Activated naive CD4-positive, alpha-beta T cell (primary cell): Measurements from ENCODE around the gene AMBRA1.

Source experiments
- DNase-seq, 4 experiments: peaks; one replicate each; lab custom pipeline; 2025; lab: John Stamatoyannopoulos, UW

AMBRA1 gene

DNA sequence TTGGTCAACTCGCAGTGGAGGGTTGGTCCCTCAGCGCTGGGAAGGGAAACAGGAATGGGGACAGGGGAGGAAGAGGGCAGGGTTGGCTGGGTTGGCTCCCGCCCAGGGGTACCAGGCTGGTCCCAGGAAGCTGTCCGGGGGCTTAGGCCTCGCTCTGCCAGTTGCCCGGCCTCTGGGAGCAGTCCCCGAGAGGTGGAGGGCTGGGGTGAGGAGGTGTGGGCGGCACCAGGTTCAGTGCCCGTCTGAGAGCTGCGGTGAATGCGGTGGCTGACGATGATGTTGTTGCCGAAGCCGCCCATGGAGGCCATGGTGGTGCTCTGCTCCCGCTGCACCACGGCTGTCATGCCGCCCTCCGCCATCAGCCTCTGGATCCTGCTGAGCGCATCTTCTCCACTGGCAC, 196.3 kb downstream of the AMBRA1 start:
- DNase-seq: no peak

DNA sequence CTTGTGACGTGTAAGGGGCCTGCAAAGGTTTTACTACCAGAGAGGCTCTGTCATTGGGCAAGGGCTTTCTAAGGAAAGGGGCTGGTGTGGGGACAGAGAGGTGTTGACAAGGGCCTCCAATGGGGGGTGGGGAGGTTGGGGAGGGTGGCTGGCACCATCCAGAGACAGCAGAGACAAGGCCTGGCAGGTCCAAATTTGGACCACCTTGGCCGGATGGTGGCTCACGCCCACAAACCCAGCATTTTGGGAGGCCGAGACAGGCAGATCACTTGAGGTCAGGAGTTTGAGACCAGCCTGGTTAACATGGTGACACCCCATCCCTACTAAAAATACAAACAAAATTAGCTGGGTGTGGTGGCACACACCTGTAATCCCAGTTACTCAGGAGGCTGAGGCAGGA, 200.1 kb downstream of the AMBRA1 start:
- no peak for DNase-seq

DNA sequence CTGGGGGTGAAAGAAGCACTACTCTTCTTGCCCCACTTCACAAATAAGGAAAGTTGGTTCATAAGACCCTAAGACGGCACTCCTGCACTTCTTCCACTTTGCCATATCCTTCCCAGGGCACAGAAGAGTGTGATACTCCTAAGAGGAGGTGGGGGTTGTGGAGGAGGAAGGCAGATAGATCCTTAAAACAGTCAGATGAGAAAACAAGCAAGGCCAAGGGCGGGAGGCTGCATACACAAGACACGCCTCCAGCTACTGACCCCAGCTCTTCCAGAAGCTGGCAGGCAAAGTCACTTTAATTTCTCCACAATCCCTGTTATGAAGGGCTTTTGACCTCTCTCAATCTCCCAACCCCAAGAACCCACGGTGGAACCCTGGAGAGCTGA, 200.6 kb downstream of the AMBRA1 start:
- DNase-seq: no peak

DNA sequence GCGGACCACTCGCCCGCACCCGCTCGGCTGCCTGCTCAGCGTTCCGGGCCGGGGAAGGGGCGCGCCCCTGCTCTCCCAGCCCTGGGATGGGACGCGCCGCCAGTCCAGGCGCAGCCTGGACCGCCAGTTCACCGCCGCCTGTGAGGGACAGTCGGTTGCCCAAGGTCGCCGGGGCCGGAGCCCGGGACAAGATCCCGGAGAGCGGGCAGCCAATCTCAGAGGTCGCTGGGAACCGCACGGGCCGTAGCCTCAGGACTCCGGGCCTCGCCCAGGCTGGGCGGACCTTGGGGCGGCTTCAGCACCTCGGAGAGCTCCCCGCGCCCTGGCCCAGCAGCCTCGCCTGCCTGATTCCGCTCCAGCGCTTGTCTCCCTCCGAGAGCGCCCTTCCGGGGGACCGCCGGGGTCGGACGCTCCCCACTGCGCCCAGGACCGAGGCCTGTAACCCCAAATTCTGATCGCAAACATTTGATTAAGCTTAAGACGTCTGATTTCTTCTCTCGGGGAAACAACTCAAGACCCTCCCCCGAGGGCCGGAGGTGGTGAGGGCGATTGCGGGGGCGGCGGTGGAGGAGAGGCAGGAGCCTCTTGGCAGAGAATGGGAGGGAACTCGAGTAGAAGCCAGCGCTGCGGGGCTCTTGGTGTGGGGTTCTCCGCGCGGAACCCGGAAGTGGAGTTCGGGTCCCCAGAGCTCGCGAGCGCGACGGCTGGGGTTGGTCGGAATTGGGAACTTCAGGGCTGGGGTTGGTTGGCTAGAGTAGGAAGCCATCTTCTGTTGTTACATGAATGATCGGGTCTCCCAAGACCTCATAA, 201.2 kb downstream of the AMBRA1 start:
- peak; percentile 17 to 73 (median 53) for DNase-seq

DNA sequence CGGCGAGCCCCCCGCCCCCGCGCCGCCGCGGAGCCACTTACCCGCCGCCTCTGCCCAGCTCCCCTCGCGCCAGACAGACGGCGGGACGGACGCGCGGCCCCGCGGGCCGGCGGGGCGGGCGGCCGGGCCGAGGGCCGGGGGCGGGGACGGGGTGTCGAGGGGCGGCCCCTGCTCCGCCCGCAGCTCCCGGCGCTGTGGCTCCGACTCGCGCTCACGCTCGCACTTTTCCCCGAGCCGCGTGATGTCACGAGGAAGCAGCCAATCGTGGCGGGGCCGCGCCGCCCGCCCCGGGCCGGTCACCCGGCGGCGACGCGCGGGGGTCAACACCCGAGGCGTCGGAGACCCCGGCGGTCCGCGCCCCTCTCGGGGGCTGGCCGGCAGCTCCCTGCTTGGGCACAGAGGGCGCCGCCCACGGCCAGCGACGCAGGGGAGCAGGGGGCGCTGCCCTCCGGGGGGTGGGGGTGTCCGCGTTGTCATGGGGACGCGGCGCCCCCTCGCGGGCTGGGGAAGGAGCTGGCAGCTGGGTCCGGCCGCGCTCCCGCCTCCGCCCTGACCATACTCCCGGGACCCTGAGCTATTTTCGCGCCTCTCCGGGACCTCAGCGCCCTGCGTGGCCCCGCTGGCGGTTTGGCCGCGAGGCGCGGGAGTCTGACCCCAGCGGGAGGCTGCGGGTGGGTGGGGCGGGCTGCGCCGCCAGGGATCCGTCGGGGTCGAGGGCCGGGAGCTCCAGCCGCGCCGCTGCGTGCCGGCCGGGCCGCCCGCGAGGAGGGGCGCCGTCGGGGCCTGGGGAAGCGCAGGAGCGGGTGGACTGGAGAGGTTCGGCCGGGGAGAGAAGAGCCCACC, 202.0 kb downstream of the AMBRA1 start, which contains the start of gene CHRM4:
CHRM4 (minus strand) TSS at position 199 of the 843 bp plus-strand sequence. CDS start 5,219 bp downstream, outside the sequence.
- DNase-seq: no peak

DNA sequence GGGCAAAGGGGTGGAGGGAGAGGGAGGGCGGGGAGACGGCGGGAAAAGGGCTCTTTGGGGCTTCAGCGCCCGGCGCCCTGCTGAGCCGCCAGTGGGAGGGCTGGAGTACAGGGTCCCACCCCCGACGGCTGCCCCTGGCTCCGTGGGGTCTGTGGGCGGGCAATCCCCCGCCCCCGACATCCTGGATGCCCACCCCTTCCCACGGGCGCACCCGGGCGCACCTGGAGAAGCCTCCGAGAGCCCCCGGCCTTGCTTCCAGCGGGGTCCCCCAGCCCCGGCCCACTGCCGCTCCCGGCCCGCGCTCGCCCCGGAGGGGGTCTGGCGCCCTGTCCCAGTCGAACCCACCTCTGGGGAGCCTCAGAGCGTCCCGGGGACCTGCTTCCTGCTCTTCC, 202.6 kb downstream of the AMBRA1 start:
- DNase-seq: no peak

DNA sequence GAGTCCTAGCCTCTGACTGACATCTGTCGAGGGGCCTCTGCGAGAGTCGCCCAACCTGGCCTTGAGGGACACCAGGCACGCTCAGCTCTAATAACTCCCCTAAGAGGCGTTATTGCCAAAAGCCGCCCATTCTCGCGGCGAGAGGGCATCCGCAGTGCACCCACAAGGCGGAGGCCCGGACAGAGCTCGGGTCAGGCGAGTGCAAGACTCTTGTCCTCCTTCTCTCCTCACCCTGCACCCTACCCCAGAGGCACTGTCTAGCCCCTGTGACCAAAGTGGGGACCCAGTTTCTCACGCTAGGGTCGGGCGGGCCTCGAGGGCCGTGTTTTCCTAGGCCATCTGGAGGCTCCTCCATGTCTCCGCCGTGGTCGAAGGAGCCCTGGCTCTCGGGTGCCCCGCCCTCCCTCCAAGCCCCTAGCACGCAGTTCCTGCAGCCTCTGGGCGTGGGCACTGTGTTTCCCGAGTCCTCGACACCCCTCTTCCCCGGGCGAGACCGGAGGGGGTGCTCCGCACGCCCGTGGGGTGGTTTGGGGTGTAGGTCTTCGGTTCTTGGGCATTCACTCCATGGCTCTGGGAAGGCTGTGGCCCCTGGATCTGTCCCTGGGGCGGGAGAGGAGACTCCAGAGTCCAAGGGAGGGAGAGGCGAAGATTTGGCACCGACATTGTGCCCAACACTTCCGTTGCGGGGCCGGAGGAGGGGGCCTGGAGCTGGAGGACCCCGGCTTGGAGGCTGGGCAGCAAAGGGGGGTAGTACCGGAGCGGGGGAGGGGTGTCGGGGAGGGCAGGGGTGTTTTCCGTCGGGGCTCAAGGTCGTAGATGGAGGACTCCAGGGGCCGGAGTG, 203.3 kb downstream of the AMBRA1 start:
- no peak for DNase-seq

DNA sequence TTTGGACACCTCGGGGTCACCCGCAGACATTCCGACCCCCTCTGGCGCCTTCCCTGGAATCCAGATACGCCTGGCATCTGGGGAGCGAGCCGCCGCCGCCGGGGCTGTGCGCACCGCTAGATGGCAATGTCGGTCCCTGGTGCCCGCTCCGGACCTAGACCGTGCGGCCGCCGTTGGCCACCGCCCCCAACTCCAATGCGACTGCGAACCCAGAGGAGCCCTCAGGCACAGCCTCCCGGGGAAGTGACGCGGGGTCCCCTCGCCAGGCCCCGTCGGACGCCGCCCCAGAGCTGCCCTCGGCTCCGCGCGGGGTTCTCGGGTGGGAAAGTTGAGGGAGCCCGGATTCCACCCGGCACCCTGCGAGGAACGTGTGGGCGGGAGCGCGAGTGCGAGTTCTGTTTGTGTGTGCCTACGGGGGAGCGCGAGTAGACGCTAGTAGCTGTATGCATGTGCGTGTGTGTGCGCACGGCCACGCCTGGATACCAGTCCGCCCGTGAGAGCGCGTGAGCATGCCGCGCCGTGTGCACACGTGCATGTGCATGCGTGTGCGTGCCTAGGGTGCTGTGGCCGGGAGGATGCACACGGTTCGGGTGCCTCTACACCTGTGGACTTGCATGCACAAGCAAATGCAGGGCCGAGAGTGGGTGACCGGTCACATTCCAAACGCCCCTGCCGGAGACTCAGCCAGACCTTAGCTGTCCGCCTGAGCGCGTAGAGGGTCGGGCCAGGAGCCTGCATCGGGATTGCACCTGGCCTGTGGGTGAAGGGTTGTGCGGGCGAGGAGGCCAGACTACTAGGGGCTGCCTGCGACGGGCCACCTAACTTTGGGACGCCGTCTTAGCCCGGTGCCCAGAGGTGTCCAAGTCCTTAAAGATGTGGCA, 204.1 kb downstream of the AMBRA1 start:
- peak in 1 of 4 experiments; percentile 15 for DNase-seq

DNA sequence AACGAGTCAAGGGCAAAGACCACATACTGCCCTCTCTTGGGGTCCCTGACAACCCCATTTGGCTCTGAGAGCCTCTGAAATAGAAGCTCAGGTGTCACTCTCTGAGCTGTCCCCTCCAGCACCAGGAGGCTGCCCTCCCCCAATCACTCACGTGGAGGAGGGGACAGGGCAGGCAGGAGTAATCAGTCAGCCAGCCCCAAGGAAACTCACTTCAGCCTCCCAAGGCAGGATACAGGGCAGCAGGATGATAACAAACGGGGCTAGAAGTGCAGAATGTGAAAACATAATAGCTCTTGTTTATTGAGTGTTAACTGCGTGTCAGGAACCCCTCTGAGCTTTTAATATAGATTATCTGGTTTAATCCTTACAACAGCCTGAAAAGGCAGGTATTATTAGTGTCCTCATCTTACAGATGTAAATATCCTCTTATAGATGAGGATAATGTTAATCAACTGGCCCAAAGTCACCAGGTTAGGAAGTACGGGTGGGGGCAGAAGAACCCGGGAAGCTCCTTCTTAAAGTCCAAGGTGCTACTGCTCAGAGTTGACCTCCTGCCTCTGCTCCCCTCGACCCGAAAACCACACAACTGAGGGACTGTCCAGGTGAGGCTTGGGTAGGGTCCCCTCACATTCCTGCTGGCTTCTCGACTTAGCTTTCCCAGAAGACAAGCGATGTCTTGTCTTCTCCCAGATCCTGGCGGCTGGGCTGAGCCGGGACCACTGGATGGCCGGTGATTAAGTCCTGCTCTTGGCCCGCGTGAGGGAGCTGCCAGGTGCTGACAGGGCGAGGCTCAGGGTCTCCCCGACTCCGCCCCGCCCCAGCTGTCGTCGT, 205.0 kb downstream of the AMBRA1 start:
- no peak for DNase-seq

DNA sequence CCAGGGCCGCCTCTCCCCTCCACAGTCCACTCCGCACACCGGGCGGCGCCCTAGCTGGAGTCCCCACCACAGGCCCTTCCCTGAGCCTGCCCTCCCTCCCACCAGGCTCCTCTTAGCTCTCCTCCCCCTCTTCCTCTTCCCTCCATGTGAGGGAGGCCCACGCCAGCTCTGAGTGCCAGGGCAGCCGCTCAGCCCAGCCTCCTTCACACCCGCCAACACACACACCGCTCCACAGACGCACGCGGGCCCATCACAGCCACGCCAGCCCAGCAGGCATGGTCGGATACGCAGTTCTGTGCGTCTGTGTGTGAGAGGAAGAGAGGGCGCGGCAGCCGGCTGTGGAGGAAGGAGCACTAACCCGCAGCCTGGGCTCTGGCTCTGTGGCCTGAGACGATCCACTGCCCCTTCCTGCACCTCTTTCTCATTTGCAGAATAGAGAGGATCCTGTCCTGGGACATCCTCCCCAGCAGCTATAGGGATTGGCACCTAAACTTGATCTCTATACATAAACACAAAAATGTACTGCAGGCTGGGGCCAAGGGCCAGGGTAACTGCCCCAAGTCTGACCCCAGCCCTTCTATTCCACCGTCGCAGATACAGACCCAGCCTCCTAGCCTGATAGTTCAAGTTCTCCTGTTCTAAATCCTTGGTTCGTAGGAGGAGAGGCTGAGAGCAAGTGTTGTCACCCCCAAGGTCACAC, 205.8 kb downstream of the AMBRA1 start:
- no peak for DNase-seq

DNA sequence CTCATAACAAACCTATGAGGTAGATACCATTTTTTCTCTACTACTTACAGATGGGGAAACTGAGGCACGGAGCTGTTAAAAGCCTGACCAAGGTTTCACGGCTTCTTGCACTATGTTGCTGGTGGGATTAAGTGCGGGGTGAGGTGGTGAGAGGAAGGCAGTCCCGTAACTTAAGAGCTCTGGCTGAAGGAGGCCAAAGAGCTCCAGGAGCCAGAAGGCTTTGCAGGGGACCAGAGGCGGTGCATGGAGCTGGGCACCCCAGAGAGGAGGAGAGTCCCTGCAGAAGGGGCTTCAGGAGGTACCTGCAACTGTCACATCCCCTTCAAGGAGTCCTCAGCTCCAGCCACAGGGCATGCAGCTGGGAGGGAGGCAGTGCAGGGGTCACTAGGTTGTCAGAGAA, 206.4 kb downstream of the AMBRA1 start:
- no peak for DNase-seq

DNA sequence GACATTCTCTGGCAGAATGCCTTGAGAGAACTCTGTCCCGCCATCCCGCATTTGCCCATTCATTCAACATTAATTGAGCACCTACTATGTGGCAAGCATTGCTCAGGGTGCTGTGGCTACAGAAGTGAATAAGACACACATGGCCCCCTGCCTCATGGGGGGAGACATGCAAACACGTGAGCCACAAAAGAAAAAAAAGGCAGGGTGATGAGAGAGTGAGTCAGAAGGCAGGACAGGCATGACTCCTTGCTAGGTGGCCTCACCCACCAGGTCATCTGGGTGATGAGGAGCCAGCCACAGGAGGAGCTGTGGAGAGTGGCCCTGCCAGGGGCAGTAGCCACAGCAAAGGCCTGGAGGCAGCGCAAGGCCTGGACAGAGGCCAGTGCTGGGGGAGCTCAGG, 207.1 kb downstream of the AMBRA1 start:
- no peak for DNase-seq

DNA sequence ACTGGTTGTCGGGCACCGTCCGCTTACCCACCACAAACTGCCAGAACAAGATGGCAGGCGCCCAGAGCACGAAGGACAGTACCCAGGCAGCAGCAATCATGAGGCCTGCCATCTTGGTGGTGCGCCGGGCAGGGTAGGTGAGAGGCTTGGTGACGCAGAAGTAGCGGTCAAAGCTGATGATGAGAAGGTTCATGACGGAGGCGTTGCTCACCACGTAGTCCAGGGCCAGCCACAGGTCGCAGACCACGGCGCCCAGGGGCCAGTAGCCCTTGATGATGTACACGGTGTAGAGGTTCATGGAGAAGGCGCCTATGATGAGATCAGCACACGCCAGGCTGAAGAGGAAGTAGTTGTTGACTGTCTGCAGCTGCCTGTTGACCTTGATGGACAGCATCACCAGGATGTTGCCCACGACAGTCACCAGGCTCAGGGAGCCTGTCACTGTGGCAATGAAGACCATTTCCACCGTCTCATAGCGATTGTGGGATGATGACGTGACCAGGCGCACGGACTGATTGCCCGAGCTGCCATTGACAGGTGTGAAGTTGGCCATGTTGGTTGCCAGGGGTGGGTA, 207.7 kb downstream of the AMBRA1 start:
- no peak for DNase-seq

DNA sequence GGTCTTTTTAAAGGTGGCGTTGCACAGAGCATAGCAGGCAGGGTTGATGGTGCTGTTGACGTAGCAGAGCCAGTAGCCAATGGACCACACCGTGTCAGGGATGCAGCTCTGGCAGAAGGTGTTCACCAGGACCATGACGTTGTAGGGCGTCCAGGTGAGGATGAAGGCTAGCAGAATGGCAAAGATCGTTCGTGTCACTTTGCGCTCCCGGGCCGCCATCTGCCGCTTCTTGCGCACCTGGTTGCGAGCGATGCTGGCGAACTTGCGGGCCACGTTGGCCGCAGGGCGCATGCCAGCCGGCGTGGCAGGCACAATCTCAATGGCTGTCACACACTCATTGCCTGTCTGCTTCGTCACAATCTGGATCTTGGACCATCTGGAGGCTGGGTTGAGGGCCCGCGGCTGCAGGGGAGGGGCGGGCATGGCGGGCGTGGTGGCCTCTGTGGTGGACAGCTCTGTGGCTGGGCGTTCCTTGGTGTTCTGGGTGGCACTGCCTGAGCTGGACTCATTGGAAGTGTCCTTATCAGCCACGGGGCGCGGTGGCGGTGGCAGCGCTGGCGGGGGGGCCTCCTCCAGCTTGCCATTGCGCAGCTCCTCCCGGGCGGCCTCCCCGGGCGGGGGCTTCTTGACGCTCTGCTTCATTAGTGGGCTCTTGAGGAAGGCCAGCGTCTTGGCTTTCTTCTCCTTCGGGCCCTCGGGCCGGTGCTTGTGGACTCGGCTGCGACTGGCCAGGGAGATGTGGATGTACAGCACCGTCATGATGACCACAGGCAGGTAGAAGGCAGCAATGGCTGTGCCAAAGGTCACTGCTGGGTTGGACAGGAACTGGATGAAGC, 208.4 kb downstream of the AMBRA1 start:
- no peak for DNase-seq

DNA sequence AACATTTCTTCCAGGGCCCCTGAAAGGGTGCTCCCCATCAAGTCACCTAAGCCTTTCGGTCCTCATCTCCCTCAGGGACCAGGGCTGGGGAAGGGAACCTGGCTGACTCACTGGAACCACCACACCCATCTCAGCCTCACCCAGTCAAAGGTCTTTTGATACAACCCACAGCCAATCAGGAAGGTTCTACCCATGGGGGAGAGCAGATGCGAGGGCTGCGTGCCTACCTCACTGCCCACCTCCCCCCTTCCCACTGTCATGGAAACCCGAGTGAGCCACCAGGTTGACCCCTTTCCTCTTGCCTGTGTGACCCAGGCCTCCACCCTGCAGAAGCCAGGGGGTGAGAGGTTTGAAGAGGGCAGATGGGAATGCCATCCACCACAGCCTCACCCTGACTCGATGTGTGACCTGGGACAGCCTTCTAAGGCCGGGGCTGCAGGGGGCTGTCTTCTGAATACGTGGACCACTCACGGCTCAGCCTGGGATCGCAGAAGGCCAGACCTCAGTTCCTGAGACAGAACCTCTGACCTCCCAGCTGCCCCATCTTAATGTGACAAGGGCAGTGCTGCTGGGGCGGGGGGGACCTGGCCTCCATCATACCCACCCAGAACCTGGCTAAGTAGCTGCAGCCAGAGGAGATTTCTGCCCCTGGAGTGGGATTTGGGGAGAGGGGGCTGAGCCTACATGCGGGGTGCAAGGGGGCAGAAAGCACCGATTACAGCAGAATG, 209.7 kb downstream of the AMBRA1 start:
- no peak for DNase-seq

DNA sequence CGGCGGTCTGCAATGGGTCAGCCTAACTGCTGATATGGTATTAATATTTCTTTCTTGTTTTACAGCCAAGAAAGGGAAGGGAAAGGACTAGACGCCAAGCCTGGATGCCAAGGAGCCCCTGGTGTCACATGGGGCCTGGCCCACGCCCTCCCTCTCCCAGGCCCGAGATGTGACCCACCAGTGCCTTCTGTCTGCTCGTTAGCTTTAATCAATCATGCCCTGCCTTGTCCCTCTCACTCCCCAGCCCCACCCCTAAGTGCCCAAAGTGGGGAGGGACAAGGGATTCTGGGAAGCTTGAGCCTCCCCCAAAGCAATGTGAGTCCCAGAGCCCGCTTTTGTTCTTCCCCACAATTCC, 210.4 kb downstream of the AMBRA1 start:
- DNase-seq: no peak

DNA sequence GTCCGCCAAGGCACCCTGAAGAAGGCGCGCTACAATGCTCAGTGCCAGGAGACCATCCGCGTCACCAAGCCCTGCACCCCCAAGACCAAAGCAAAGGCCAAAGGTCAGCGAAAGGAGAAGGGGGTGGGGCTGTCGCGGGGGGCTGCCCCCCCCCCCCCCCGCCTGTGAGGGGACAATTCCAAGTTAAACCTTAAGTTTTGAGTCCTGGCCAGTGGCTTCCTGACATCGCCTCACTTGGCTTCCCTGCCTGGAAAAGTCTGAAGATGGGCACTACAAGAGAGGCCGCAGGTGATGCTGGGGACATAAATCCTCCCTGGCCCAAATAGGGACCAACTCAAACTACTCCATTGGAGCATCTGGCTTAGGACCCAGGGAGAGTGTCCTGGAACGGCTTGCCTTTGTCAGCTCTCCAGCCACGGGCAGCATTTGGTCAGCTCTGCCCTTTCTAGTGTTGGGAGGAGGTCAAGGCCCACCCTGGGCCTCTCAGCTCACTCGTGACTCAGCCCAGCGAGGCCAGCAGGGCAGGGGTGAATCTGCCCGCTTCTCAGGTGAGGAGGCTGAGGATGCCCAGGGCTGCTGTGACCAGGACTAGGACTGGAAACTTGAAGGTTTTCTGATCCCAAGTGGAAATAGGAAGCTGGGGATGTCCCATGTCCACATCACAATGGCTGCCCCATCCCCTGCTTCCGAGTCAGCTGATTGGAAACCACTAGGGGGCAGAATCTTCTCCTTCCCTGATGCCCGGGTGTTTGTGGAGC, 211.0 kb downstream of the AMBRA1 start:
- DNase-seq: no peak
